Measurements from ENCODE around the gene DHRS9.

The DHRS9 gene

GRCh38 chr2:169065864-169066517 is 3.4 kb upstream of the DHRS9 start:
- DNase-seq (ENCODE audit: low spot score): no peak

DNA sequence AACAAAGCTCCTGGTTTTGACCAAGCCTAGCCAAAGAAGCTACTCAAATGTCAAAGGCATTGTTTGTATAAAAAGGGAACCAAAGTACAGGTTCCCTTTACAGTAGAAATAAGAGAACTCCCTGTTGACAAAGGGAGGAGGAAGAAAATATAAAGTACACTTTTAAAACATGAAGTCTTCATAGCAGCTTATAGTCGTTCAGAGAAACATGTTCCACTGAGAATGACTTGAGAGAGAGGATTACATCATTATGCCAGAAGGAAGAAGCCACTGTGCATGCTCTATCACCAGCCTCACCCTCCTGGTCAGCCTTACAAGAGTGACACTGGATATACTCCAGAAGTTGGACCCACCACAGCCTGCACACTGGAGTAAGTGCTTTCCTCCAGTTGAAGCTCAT is 2.5 kb upstream of the DHRS9 start:
- no peak for DNase-seq (ENCODE audit: low spot score)

DNA sequence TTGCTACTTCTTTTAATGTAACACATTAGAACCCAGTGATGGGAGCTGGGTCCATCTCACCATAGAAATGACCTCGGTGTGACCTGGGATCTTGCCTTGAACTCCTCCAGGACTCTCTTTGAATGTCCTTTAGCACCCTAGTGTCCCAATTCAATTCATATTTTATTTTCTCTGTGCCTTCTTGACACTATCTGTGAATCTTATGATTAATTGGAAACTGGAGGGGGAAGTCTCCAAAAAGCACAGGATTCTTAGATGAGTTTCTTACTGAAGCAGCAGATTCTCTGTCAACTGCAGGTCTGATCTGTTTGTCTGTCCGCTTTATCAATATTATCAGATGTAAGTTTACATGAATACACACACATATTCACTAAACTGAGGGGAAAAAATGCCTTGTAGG is 470 bp downstream of the DHRS9 start:
- DNase-seq (ENCODE audit: low spot score): no peak

GRCh38 chr2:169071455-169071854 is 2.1 kb downstream of the DHRS9 start:
- DNase-seq (ENCODE audit: low spot score): no peak

- DNase-seq (ENCODE audit: low spot score): no peak
Measured at GRCh38 chr2:169072163-169072925, 3.0 kb downstream of the DHRS9 start.

DNA sequence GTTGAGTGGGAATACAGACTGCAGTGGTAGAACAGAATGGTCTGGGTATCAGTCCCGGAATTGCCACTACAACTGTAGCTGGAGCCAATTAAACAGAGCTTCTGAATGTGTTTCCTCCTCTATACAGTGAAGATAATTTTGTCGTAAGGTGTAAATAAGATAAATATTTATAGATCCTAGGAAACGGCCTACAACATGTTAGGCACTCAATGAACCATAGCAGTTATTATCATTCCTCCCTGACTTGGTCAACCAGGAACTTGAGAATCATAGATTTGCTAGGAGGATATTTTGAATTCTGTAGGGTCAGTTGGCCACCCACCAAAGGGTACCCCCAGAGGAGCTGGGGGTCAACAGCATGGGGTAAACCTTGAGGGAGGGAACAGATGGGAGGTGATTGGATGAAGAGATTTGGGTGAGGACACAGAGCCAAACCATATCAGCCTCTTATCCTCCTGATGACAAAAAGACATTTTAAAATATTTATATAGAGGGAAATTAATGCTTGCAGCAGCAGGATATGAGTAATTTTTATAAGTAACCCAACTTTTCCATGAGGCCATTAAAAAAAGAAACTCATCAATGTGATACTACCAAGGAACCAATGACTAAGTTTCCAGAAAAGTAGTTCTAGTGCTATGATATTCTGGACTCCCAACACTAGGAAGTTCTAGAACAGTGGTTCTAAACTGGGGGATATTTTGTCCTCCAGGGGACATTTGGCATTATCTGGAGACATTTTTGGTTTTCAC is 4.0 kb downstream of the DHRS9 start:
- peak; percentile 42 for DNase-seq (ENCODE audit: low spot score)

GRCh38 chr2:169073963-169074751 is 4.8 kb downstream of the DHRS9 start:
- DNase-seq (ENCODE audit: low spot score): peak; percentile 31

- no peak for DNase-seq (ENCODE audit: low spot score)
Measured at GRCh38 chr2:169077674-169078240, 8.4 kb downstream of the DHRS9 start.

DNA sequence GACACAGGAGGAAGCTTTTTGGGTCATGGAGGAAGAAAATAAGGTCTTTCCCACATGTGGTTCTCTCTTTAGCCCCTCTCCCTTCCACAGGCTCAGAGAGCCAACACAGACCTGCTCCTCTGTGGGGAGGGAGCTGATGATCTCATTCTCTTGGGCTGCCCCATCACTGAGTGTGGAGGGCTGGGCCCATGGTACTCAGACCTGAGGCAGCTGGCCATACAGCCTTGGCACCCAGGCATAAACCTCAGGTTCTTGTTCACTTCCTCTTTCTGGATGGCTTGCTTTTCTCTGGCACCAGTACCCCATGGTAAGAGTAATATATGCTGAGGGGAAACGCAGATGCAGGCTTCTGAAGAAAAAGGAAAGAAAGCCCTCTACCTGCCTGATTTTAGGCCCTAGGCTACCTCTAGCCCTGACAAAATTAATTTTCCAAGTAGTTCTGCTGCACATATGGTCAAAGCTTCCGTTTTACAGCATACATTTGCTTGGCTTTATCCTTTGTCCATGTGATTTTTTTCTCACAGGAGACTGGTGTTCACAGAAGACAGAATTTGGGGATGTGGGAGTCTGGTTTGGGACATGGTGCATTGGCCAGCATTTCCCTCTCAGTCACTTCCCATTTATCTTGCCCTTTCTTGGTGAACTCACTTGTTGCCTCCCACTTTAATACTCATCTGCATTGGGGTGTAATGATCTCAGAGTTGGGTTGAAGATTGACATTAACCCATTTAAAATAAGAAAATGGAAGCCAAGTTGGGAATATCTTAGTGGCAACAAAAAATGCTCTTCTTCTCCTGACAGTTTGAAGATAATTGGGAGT is 11.1 kb downstream of the DHRS9 start:
- DNase-seq (ENCODE audit: low spot score): no peak

DNA sequence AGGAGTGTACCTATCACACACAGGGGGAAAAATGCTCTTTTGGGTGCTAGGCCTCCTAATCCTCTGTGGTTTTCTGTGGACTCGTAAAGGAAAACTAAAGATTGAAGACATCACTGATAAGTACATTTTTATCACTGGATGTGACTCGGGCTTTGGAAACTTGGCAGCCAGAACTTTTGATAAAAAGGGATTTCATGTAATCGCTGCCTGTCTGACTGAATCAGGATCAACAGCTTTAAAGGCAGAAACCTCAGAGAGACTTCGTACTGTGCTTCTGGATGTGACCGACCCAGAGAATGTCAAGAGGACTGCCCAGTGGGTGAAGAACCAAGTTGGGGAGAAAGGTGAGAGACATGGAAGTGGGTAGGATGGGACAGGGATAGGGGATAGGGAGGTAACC is 12.2 kb downstream of the DHRS9 start:
- no peak for DNase-seq (ENCODE audit: low spot score)

DNA sequence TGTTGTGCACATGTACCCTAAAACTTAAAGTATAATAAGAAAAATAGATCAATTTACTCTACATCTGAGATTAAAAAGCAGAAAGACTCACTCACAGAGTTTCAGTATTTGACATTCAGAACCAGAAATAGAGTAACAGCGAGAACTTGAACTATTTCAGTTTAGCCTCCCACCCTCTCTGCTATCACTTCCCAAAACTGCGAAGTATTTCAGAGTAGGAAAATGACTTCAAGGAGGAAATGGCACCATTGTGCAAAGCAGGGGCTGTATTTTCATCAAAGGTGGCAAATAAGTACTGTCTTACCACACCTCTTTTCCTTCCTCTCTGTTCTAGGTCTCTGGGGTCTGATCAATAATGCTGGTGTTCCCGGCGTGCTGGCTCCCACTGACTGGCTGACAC is 13.6 kb downstream of the DHRS9 start:
- DNase-seq (ENCODE audit: low spot score): no peak

DNA sequence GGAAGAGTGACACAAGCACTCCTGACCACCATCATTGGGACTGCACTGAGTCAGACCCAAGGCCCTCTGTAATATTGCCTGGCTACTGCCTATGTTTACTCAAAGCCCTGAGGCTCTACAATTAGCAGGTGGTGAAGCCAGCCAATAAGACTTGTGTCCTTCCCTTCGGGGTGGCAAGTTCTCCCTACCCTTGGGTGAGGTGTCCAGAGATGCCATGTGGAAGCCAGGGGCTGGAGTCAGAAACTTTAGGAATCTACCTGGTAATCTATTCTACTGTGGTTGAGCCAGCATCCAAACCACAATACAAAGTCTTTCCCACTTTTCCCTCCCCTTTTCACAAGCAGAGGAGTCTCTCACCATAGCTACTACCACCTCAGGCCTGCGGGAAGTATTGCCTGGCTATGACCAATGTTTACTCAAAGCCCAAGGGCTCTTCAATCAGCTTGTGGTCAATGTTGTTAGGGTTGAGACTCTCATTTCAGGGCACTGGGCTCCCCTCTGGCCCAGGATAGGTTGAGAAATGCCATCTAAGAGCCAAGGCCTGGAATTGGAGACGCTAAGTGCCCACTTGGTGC is 17.6 kb downstream of the DHRS9 start:
- no peak for DNase-seq (ENCODE audit: low spot score)

GRCh38 chr2:169087757-169088379 is 18.5 kb downstream of the DHRS9 start:
- DNase-seq (ENCODE audit: low spot score): no peak

- no peak for DNase-seq (ENCODE audit: low spot score)
Measured at GRCh38 chr2:169089182-169089581, 19.8 kb downstream of the DHRS9 start.

DNA sequence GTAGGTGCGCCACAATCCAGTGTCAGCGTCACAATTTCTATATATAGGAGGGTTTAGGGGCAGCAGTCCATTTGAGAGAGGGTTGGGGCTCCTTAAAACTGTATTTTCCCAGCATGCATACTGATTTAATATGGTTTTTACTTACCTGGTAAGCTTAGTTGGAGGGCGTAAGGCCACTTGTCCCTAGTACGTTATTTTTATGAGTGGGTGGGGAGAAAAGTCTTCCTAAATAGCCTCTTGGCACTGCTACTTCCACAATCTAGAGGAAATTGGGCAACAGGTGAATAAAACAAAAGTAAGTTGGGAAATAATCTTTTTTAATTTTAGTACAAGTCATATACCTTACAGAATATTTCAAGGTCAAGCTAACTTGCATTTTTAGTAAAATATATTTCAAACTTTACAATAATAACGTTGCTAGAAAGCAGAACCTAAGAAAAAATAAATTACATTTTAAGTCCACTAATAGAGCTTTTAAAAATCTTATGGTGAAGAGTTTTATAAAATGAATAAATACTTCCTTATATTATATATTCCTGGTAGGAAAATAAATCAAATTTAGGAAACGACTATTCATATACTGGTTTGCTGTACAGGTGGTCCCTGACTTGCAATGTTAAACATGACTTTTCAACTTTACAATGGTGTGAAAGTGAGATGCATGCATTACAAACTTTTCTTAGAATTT is 20.9 kb downstream of the DHRS9 start:
- no peak for DNase-seq (ENCODE audit: low spot score)

GRCh38 chr2:169091256-169091655 is 21.9 kb downstream of the DHRS9 start:
- DNase-seq (ENCODE audit: low spot score): no peak

- no peak for DNase-seq (ENCODE audit: low spot score)
Measured at GRCh38 chr2:169091761-169092519, 22.6 kb downstream of the DHRS9 start.

- DNase-seq (ENCODE audit: low spot score): no peak
Measured at GRCh38 chr2:169093535-169093934, 24.2 kb downstream of the DHRS9 start.

DNA sequence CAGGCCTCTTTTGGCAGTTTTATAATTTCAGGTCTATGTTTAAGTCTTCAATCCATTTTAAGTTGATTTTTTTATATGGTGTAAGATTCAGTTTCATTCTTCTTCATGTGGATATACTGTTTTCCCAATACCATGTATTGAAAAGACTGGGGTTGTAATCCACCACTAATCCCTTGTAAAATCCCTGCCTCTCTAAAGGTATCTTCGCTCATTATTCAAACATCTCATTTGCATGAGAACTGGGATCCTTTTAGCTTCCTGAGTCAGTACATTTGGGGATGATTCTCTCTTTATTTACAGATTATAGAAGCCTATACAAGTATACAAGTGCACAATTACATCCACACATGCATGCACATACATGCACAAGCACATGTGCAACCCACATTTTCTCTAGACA is 25.3 kb downstream of the DHRS9 start:
- DNase-seq (ENCODE audit: low spot score): no peak

All from RKO (cell line).